Hepatocyte (in vitro differentiated cells): ENCODE results near the gene DNAH6. TPM values are rescaled to one million over a fixed set of nuclear protein-coding genes. Genes with fewer than 3 reads are reported as not detected.

Experiments used
- DNase-seq: peaks from one replicate; pipeline ENCODE4 v3.0.0-alpha.2; 2016; ENCODE audit warnings: low spot score
- H2AFZ ChIP-seq: fragments of 200-600 bp; sonication (generic); 2 replicates; pipeline ENCODE4 v1.6.0; 2016; ENCODE audit warnings: antibody characterized with exemption, mild to moderate bottlenecking
- H3K27ac ChIP-seq: fragments of 200-600 bp; sonication (generic); 2 replicates; pipeline ENCODE4 v1.5.1; 2016; ENCODE audit warnings: mild to moderate bottlenecking
- H3K27me3 ChIP-seq: fragments of 200-600 bp; sonication (generic); 2 replicates; pipeline ENCODE4 v1.6.1; 2016
- H3K36me3 ChIP-seq: fragments of 200-600 bp; sonication (generic); replicated peaks from 2 replicates; pipeline ENCODE4 v1.5.1; 2016; ENCODE audit warnings: low read depth; ENCODE audit not compliant: insufficient read depth
- H3K4me1 ChIP-seq: fragments of 200-600 bp; sonication (generic); 2 replicates; pipeline ENCODE4 v1.5.1; 2016; ENCODE audit warnings: mild to moderate bottlenecking, moderate library complexity; ENCODE audit not compliant: insufficient read depth
- H3K4me2 ChIP-seq: fragments of 200-600 bp; sonication (generic); 2 replicates; pipeline ENCODE4 v1.6.0; 2016
- H3K4me3 ChIP-seq: fragments of 200-600 bp; sonication (generic); 2 replicates; pipeline ENCODE4 v1.5.1; 2016; ENCODE audit warnings: mild to moderate bottlenecking
- H3K79me2 ChIP-seq: fragments of 200-600 bp; sonication (generic); 2 replicates; pipeline ENCODE4 v1.6.0; 2017; ENCODE audit warnings: mild to moderate bottlenecking
- H3K9me2 ChIP-seq: fragments of 200-600 bp; sonication (generic); replicated peaks from 2 replicates; pipeline ENCODE4 v1.6.0; 2017; ENCODE audit warnings: mild to moderate bottlenecking; ENCODE audit not compliant: insufficient read depth
- H3K9me3 ChIP-seq: fragments of 200-600 bp; sonication (generic); 2 replicates; pipeline ENCODE4 v1.5.1; 2016; ENCODE audit warnings: low read depth, mild to moderate bottlenecking
- H4K20me1 ChIP-seq: fragments of 200-600 bp; sonication (generic); 2 replicates; pipeline ENCODE4 v1.6.0; 2016; ENCODE audit warnings: mild to moderate bottlenecking; ENCODE audit not compliant: insufficient read depth, poor library complexity, severe bottlenecking
- EZH2 ChIP-seq: fragments of 200-600 bp; sonication (generic); IDR thresholded peaks from 2 replicates; pipeline ENCODE4 v1.6.1; 2016; ENCODE audit warnings: antibody characterized with exemption, mild to moderate bottlenecking, borderline replicate concordance
- EZH2phosphoT487 ChIP-seq: fragments of 200-600 bp; sonication (generic); IDR thresholded peaks from one replicate; pipeline ENCODE4 v1.6.1; 2018; ENCODE audit warnings: antibody characterized with exemption, mild to moderate bottlenecking, low read depth, moderate library complexity; ENCODE audit not compliant: unreplicated experiment, severe bottlenecking
- WGBS: methylation state at CpG from one replicate; pipeline ENCODE4 v1.1.6; 2016; ENCODE audit warnings: low lambda C conversion rate; ENCODE audit errors: missing lambda C conversion rate; 5-methylcytosine and 5-hydroxymethylcytosine counted together
- polyA plus RNA-seq: library from polyadenylated mRNA; unstranded; fragments of >200 nt; fragmentation: Nextera tagmentation; extraction: Ambion mirVana; gene quantifications from 2 replicates; pipeline ENCODE4 v1.2.1, GENCODE V29; 2016
- total RNA-seq: library from RNA; depleted of rRNA; stranded (reverse); fragments of >200 nt; gene quantifications from 2 replicates; pipeline ENCODE4 v1.2.3, GENCODE V29; 2014
- TF ChIP-seq, protein P1 (sequence below): fragments of 200-600 bp; sonication (generic); IDR thresholded peaks from 2 replicates; pipeline ENCODE4 v1.5.1; 2016; ENCODE audit warnings: antibody characterized with exemption, mild to moderate bottlenecking; ENCODE audit not compliant: poor library complexity

Gene DNAH6
- total and polyA plus RNA-seq, 2 experiments from 2014 or later = 1.0 to 1.2 TPM

DNA sequence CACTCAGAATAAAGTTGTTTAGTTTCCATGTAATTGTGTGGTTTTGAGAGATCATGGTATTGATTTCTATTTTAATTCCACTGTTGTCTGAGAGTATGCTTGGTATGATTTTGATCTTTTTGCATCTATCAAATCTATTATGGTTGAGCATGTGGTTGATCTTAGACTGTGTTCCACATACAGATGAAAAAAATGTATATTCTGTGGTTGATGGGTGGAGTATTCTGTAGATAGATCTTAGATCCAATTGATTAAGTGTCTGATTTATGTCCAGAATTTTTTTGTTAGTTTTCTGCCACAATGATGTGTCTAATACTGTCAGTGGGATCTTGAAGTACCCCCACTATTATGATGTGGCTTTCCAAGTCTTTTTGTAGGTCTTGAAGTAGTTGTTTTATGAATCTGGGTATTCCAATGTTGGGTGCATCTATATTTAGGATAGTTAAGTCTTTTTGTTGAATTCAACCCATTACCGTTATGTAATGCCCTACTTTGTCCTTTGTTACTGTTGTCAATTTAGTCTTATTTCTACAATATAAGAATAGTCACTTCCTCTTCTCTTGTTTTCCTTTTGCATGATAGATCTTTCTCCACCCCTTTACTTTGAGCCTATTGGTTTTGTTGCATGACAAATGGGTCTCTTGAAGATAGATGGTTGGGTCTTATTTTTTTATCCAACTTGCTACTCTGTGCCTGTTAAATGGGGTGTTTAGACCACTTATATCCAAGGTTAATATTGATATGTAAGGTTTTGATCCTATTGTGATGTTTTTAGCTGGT lies 262.8 kb downstream of the DNAH6 start:
- Histone ChIP-seq H3K4me2 (no peak overlapping the region), H3K4me1 (no peaks in the 10 kb centered on the region), H3K4me3 (no peak overlapping the region), H3K36me3 (no peaks in the 10 kb centered on the region), H4K20me1 (no peaks in the 10 kb centered on the region), H3K79me2 (no peaks in the 10 kb centered on the region), H3K27ac (no peak overlapping the region), H3K9me3 (no peaks in the 10 kb centered on the region), H2AFZ (no peak overlapping the region), H3K9me2 (no peaks in the 10 kb centered on the region), H3K27me3 (no peaks in the 10 kb centered on the region)
- WGBS = 91% methylated on average over 1 of the region's 1 CpG
- TF ChIP-seq EZH2 (no peak), EZH2phosphoT487 (no peak)
- TF ChIP-seq, protein P1, sequence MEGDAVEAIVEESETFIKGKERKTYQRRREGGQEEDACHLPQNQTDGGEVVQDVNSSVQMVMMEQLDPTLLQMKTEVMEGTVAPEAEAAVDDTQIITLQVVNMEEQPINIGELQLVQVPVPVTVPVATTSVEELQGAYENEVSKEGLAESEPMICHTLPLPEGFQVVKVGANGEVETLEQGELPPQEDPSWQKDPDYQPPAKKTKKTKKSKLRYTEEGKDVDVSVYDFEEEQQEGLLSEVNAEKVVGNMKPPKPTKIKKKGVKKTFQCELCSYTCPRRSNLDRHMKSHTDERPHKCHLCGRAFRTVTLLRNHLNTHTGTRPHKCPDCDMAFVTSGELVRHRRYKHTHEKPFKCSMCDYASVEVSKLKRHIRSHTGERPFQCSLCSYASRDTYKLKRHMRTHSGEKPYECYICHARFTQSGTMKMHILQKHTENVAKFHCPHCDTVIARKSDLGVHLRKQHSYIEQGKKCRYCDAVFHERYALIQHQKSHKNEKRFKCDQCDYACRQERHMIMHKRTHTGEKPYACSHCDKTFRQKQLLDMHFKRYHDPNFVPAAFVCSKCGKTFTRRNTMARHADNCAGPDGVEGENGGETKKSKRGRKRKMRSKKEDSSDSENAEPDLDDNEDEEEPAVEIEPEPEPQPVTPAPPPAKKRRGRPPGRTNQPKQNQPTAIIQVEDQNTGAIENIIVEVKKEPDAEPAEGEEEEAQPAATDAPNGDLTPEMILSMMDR = no peak
- DNase-seq = no peak

DNA sequence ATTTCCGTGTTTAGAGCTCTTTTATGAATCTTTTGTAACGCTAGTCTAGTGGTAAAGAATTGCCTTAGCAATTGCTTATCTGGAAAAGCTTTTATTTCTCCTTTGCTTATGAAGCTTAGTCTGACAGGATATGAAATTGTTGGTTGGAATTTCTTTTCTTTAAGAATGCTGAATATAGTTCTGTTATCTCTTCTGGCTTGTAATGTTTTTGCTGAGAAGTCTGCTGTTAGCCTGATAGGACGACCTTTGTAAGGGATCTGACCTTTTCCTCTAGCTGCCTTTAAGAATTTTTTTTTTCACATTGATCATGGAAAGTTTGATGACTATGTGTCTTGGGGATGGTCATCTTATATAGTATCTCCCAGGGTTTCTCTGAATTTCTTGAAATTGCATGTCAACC lies 263.5 kb downstream of the DNAH6 start:
- H3K27ac ChIP-seq = no peak overlapping the region
- TF ChIP-seq, protein P1 = no peak
- no peak for TF ChIP-seq EZH2phosphoT487
- no peaks in the 10 kb centered on the region for H3K36me3 ChIP-seq
- no peaks in the 10 kb centered on the region for H3K9me3 ChIP-seq
- H3K79me2 ChIP-seq = no peaks in the 10 kb centered on the region
- H2AFZ ChIP-seq = no peak overlapping the region
- H3K4me1 ChIP-seq = no peaks in the 10 kb centered on the region
- WGBS = 81% methylated on average over 3 of the region's 3 CpGs
- no peak overlapping the region for H3K4me2 ChIP-seq
- no peaks in the 10 kb centered on the region for H3K27me3 ChIP-seq
- no peak for DNase-seq
- no peaks in the 10 kb centered on the region for H3K9me2 ChIP-seq
- H4K20me1 ChIP-seq = no peaks in the 10 kb centered on the region
- no peak overlapping the region for H3K4me3 ChIP-seq

DNA sequence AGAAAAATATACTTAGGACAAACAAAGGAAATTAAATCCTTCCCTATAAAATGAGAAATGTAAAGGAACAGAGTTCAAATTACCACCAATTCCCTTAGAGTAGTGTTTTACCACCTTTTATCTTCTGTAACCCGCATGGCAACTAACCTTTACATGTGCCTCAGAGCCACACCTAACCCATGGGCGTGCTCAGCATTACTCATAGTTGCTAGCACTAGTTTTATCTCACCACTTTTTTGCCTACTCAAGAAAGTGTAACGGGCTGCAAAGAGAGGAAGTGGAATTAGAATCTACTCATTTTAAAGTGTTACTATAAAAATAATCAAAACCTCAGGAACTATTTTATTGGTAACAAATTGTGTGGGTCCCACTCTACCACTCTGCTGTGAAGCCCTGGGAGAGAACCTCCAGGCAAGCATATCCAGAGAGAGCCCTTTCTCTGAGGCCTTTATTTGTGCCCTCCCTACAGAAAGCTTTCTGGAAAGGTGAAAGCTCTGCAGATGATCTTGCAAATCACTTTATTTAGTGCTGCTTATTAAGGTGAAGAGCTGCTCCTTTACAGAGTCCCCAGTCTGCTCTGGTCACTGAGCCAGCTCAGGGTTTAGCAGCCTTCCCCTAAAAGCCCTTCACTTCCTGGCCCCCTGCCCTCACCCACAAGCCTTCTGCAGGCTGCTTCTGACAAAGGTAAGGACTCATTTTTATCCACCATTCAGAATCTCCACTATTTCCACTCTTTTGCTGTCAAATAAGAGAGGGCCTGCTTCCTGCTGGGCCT lies 265.8 kb downstream of the DNAH6 start:
- no peaks in the 10 kb centered on the region for H3K79me2 ChIP-seq
- whole genome bisulfite sequencing = 69% methylated on average over 3 of the region's 3 CpGs
- H3K4me3 ChIP-seq = no peak overlapping the region
- TF ChIP-seq EZH2phosphoT487 (no peak), EZH2 (no peak)
- TF ChIP-seq, protein P1 = no peak
- no peaks in the 10 kb centered on the region for H4K20me1 ChIP-seq
- peak; percentile 42 for DNase-seq
- H2AFZ ChIP-seq = no peak overlapping the region
- H3K27ac ChIP-seq = no peak overlapping the region
- H3K27me3 ChIP-seq = no peaks in the 10 kb centered on the region
- H3K36me3 ChIP-seq = no peaks in the 10 kb centered on the region
- H3K9me2 ChIP-seq = no peaks in the 10 kb centered on the region
- H3K4me1 ChIP-seq = no peaks in the 10 kb centered on the region
- no peak overlapping the region for H3K4me2 ChIP-seq
- no peaks in the 10 kb centered on the region for H3K9me3 ChIP-seq
